Omental fat pad (tissue), 4 donors: Measurements from ENCODE around the gene CCSAP. TPM values are rescaled to one million over a fixed set of nuclear protein-coding genes. Genes with fewer than 3 reads are reported as not detected.

Experiments
- ATAC-seq: fragments of 150-250 bp; one replicate; pipeline ENCODE4 v1.9.1; 2016; ENCODE audit warnings: mild to moderate bottlenecking, moderate library complexity; ENCODE audit not compliant: low FRiP score
- DNase-seq: peaks from one replicate; pipeline ENCODE4 v3.0.0-alpha.2; 2019; ENCODE audit warnings: low spot score
- total RNA-seq, 4 donors: library from RNA; depleted of rRNA; stranded (reverse); fragments of >200 nt; gene quantifications; one replicate each; pipeline ENCODE4 v1.1.0, GENCODE V29; 2016
- TF ChIP-seq, protein P1 (sequence below), 3 donors: fragments of 450-650 bp; IDR thresholded peaks; one replicate each; pipeline ENCODE4 v1.5.1; 2016 to 2017; ENCODE audit warnings: antibody characterized with exemption in 3 of 3, mild to moderate bottlenecking in 3 of 3, moderate library complexity in 2 of 3

The CCSAP gene
- total RNA-seq, 4 donors from 2014 or later: 2.5 to 6.0 (median 4.4) TPM

DNA sequence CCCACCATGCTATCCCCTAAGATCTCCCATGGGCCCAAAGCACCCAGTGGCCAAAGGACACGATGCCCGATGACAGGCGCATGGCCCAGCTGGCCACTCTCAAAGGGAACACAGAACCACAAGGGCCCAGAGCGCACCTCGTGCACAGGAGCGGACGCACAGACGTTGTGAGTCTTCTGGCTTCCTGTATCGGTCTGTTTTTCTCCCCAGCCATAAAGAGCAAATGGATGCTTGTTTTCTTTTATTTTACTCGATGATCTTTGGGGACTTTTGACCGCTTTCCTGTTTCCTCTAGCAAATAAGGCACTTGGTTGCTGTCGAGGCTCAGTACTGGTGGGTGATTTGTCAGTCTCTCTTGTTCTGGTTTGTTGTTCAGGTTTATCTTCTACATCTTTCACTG is 16.2 kb downstream of the CCSAP start:
- DNase-seq (no peak), ATAC-seq (no peak)
- TF ChIP-seq, protein P1, sequence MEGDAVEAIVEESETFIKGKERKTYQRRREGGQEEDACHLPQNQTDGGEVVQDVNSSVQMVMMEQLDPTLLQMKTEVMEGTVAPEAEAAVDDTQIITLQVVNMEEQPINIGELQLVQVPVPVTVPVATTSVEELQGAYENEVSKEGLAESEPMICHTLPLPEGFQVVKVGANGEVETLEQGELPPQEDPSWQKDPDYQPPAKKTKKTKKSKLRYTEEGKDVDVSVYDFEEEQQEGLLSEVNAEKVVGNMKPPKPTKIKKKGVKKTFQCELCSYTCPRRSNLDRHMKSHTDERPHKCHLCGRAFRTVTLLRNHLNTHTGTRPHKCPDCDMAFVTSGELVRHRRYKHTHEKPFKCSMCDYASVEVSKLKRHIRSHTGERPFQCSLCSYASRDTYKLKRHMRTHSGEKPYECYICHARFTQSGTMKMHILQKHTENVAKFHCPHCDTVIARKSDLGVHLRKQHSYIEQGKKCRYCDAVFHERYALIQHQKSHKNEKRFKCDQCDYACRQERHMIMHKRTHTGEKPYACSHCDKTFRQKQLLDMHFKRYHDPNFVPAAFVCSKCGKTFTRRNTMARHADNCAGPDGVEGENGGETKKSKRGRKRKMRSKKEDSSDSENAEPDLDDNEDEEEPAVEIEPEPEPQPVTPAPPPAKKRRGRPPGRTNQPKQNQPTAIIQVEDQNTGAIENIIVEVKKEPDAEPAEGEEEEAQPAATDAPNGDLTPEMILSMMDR (IDR thresholded peaks at IDR 0.05): no peak

GRCh38 chr1:229325853-229326487 is 16.9 kb downstream of the CCSAP start:
- ATAC-seq (no peak), DNase-seq (no peak)
- TF ChIP-seq, protein P1 (IDR thresholded peaks at IDR 0.05): no peak

GRCh38 chr1:229325401-229325800 is 17.4 kb downstream of the CCSAP start:
- TF ChIP-seq, protein P1 (IDR thresholded peaks at IDR 0.05): no peak
- DNase-seq (no peak), ATAC-seq (no peak)

- TF ChIP-seq, protein P1 (IDR thresholded peaks at IDR 0.05): no peak
- ATAC-seq (no peak), DNase-seq (no peak)
Observed at GRCh38 chr1:229323885-229324553, 18.8 kb downstream of the CCSAP start.

- ATAC-seq: no peak
- no peak for DNase-seq
- TF ChIP-seq, protein P1 (IDR thresholded peaks at IDR 0.05): no peak
Observed at GRCh38 chr1:229323201-229323600, 19.6 kb downstream of the CCSAP start.

DNA sequence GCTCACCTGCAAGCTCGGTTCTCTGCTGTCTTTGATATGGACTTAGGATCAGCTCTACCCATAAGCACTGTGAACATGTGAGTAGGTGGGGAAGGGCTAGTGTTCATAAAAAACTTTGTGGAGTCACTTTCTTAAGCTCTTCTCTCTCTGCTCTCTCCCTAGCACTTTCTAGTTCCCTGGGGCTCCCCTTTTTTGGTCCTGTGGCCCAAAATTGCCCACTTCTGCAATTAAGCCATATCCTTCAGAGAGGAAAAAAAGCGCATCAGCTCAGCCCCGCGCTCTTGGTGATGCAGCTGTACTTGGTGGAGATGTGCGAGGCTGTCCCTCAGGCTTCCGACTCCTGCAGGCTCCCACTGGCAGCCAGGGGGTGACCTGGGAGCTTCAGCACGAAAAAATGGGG is 23.4 kb downstream of the CCSAP start:
- no peak for DNase-seq

More for the DNA sequence above, 23.4 kb downstream of the CCSAP start:
- ATAC-seq: no peak
- TF ChIP-seq, protein P1 (IDR thresholded peaks at IDR 0.05): no peak
